Mesendoderm (in vitro differentiated cells): ENCODE measurements around the gene PHACTR1.

Experiments
- DNase-seq: peaks from one replicate; pipeline ENCODE4 v3.0.0; 2013
- H2AK5ac ChIP-seq: 2 replicates; pipeline ENCODE4 v1.6.1; 2013; ENCODE audit warnings: low read length, inconsistent platforms
- H2BK120ac ChIP-seq: 2 replicates; pipeline ENCODE4 v1.6.1; 2013; ENCODE audit warnings: low read depth, mild to moderate bottlenecking, low read length, moderate library complexity, mixed read lengths
- H2BK15ac ChIP-seq: replicated peaks from 2 replicates; pipeline ENCODE4 v1.6.1; 2013; ENCODE audit warnings: low read depth, mild to moderate bottlenecking, moderate library complexity
- H2BK5ac ChIP-seq: 2 replicates; pipeline ENCODE4 v1.6.1; 2013; ENCODE audit warnings: low read length, inconsistent platforms
- H3K18ac ChIP-seq: 2 replicates; pipeline ENCODE4 v1.6.1; 2013; ENCODE audit warnings: mild to moderate bottlenecking, low read length, mixed read lengths
- H3K23ac ChIP-seq: one replicate; pipeline ENCODE4 v1.6.1; 2013; ENCODE audit warnings: low read length
- H3K27ac ChIP-seq: 2 replicates; pipeline ENCODE4 v1.5.1; 2013; ENCODE audit warnings: low read depth, mild to moderate bottlenecking, inconsistent platforms, low read length, moderate library complexity
- H3K27me3 ChIP-seq: 2 replicates; pipeline ENCODE4 v1.6.1; 2013; ENCODE audit warnings: low read length, control low read depth, mild to moderate bottlenecking, inconsistent platforms; ENCODE audit not compliant: insufficient read depth, poor library complexity
- H3K36me3 ChIP-seq: 2 replicates; pipeline ENCODE4 v1.6.1; 2013; ENCODE audit warnings: low read length, inconsistent platforms; ENCODE audit not compliant: control insufficient read depth, insufficient read depth
- H3K4ac ChIP-seq: one replicate; pipeline ENCODE4 v1.6.1; 2013; ENCODE audit warnings: low read depth, mild to moderate bottlenecking, low read length, moderate library complexity
- H3K4me1 ChIP-seq: 2 replicates; pipeline ENCODE4 v1.6.1; 2013; ENCODE audit warnings: low read depth, low read length, inconsistent platforms; ENCODE audit not compliant: control insufficient read depth
- H3K4me2 ChIP-seq: 2 replicates; pipeline ENCODE4 v1.6.1; 2013; ENCODE audit warnings: low read length
- H3K4me3 ChIP-seq: 2 replicates; pipeline ENCODE4 v1.5.1; 2013; ENCODE audit warnings: mild to moderate bottlenecking, low read length
- H3K56ac ChIP-seq: one replicate; pipeline ENCODE4 v1.6.1; 2013; ENCODE audit warnings: low read length
- H3K79me1 ChIP-seq: 2 replicates; pipeline ENCODE4 v1.6.1; 2013; ENCODE audit warnings: low read length, inconsistent platforms
- H3K79me2 ChIP-seq: 2 replicates; pipeline ENCODE4 v1.6.1; 2013; ENCODE audit warnings: mild to moderate bottlenecking, low read length; ENCODE audit not compliant: control insufficient read depth, insufficient read depth
- H3K9ac ChIP-seq: 2 replicates; pipeline ENCODE4 v1.6.1; 2013; ENCODE audit warnings: low read length, inconsistent platforms
- H4K5ac ChIP-seq: one replicate; pipeline ENCODE4 v1.6.1; 2013; ENCODE audit warnings: low read length
- H4K8ac ChIP-seq: one replicate; pipeline ENCODE4 v1.6.1; 2013; ENCODE audit warnings: low read depth, mild to moderate bottlenecking, control low read depth, low read length, moderate library complexity
- WGBS: extraction: QIAGEN DNeasy Blood & Tissue Kit; methylation state at CpG from one replicate; pipeline ENCODE4 v1.1.7; 2013; ENCODE audit warnings: low lambda C conversion rate, missing lambda C conversion rate; ENCODE audit not compliant: insufficient coverage; ENCODE audit errors: extremely low coverage; 5-methylcytosine and 5-hydroxymethylcytosine counted together

Gene PHACTR1

GRCh38 chr6:13005994-13006393 is 289.4 kb downstream of the PHACTR1 start:
- no peak overlapping the region for H3K18ac ChIP-seq
- no peak overlapping the region for H4K5ac ChIP-seq
- no peak overlapping the region for H2BK5ac ChIP-seq
- no peaks in the 10 kb centered on the region for H3K79me1 ChIP-seq
- H3K27ac ChIP-seq: no peak overlapping the region
- no peak overlapping the region for H2AK5ac ChIP-seq
- no peaks in the 10 kb centered on the region for H3K27me3 ChIP-seq
- H3K56ac ChIP-seq: no peak overlapping the region
- H4K8ac ChIP-seq: no peak overlapping the region
- no peak for DNase-seq
- H3K4me2 ChIP-seq: no peak overlapping the region
- no peak overlapping the region for H3K23ac ChIP-seq
- no peak overlapping the region for H3K4ac ChIP-seq
- no peaks in the 10 kb centered on the region for H3K79me2 ChIP-seq
- H2BK120ac ChIP-seq: no peak overlapping the region
- WGBS: no CpG with 5 or more reads among the region's 5 CpGs
- no peaks in the 10 kb centered on the region for H3K4me1 ChIP-seq
- no peak overlapping the region for H2BK15ac ChIP-seq
- no peak overlapping the region for H3K4me3 ChIP-seq
- H3K36me3 ChIP-seq: no peaks in the 10 kb centered on the region
- H3K9ac ChIP-seq: no peak overlapping the region

GRCh38 chr6:13006578-13007300 is 290.2 kb downstream of the PHACTR1 start:
- Histone ChIP-seq H3K4me2 (no peak overlapping the region), H4K5ac (no peak overlapping the region), H3K56ac (no peak overlapping the region), H3K4ac (no peak overlapping the region), H2AK5ac (no peak overlapping the region), H3K9ac (no peak overlapping the region), H3K27ac (no peak overlapping the region), H3K79me1 (no peaks in the 10 kb centered on the region), H4K8ac (no peak overlapping the region), H2BK15ac (no peak overlapping the region), H3K23ac (no peak overlapping the region), H3K18ac (no peak overlapping the region), H3K36me3 (no peaks in the 10 kb centered on the region), H2BK5ac (no peak overlapping the region), H3K79me2 (no peaks in the 10 kb centered on the region), H2BK120ac (no peak overlapping the region), H3K4me3 (no peak overlapping the region), H3K4me1 (no peaks in the 10 kb centered on the region), H3K27me3 (no peaks in the 10 kb centered on the region)
- no peak for DNase-seq
- WGBS: no CpG with 5 or more reads among the region's 4 CpGs

- Histone ChIP-seq H3K23ac (no peak overlapping the region), H2AK5ac (no peak overlapping the region), H3K4ac (no peak overlapping the region), H2BK5ac (no peak overlapping the region), H3K79me2 (no peaks in the 10 kb centered on the region), H3K79me1 (no peaks in the 10 kb centered on the region), H3K36me3 (no peaks in the 10 kb centered on the region), H3K9ac (no peak overlapping the region), H2BK120ac (no peak overlapping the region), H3K56ac (no peak overlapping the region), H3K27ac (no peak overlapping the region), H4K5ac (no peak overlapping the region), H3K18ac (no peak overlapping the region), H4K8ac (no peak overlapping the region), H3K27me3 (peaks cover 6% of the 10 kb centered on the region), H3K4me2 (no peak overlapping the region), H2BK15ac (no peak overlapping the region), H3K4me1 (no peaks in the 10 kb centered on the region), H3K4me3 (no peak overlapping the region)
- WGBS: no CpG with 5 or more reads among the region's 1 CpG
- no peak for DNase-seq
These were observed 291.2 kb downstream of the PHACTR1 start for GRCh38 chr6:13007744-13008143.

GRCh38 chr6:13009031-13009430 is 292.5 kb downstream of the PHACTR1 start:
- Histone ChIP-seq H3K27me3 (peaks cover 8% of the 10 kb centered on the region), H3K79me1 (no peaks in the 10 kb centered on the region), H3K4ac (no peak overlapping the region), H2BK5ac (no peak overlapping the region), H4K8ac (no peak overlapping the region), H2AK5ac (no peak overlapping the region), H3K4me2 (no peak overlapping the region), H3K4me1 (no peaks in the 10 kb centered on the region), H3K79me2 (no peaks in the 10 kb centered on the region), H3K9ac (no peak overlapping the region), H3K4me3 (no peak overlapping the region), H3K18ac (no peak overlapping the region), H3K27ac (no peak overlapping the region), H2BK15ac (no peak overlapping the region), H4K5ac (no peak overlapping the region), H3K23ac (no peak overlapping the region), H3K56ac (no peak overlapping the region), H2BK120ac (no peak overlapping the region), H3K36me3 (no peaks in the 10 kb centered on the region)
- no peak for DNase-seq
- WGBS: no CpG with 5 or more reads among the region's 3 CpGs

- Histone ChIP-seq H3K4me2 (no peak overlapping the region), H3K23ac (no peak overlapping the region), H3K79me1 (no peaks in the 10 kb centered on the region), H3K4me3 (no peak overlapping the region), H3K56ac (no peak overlapping the region), H3K18ac (no peak overlapping the region), H3K4me1 (no peaks in the 10 kb centered on the region), H2BK5ac (no peak overlapping the region), H3K27me3 (peaks cover 10% of the 10 kb centered on the region), H4K5ac (no peak overlapping the region), H2BK120ac (no peak overlapping the region), H2AK5ac (no peak overlapping the region), H3K36me3 (no peaks in the 10 kb centered on the region), H3K27ac (no peak overlapping the region), H3K4ac (no peak overlapping the region), H2BK15ac (no peak overlapping the region), H4K8ac (no peak overlapping the region), H3K9ac (no peak overlapping the region), H3K79me2 (no peaks in the 10 kb centered on the region)
- no CpG with 5 or more reads among the region's 2 CpGs for WGBS
- no peak for DNase-seq
These were observed 292.9 kb downstream of the PHACTR1 start for GRCh38 chr6:13009461-13009860.

GRCh38 chr6:13011612-13012146 is 295.1 kb downstream of the PHACTR1 start:
- no peak overlapping the region for H3K4me2 ChIP-seq
- WGBS: no CpG with 5 or more reads among the region's 5 CpGs
- no peak for DNase-seq
- no peak overlapping the region for H3K56ac ChIP-seq
- H3K27me3 ChIP-seq: peaks cover 20% of the 10 kb centered on the region
- no peak overlapping the region for H4K8ac ChIP-seq
- H3K23ac ChIP-seq: no peak overlapping the region
- H3K4ac ChIP-seq: no peak overlapping the region
- no peak overlapping the region for H2AK5ac ChIP-seq
- no peaks in the 10 kb centered on the region for H3K79me2 ChIP-seq
- H2BK120ac ChIP-seq: no peak overlapping the region
- H3K4me3 ChIP-seq: no peak overlapping the region
- no peak overlapping the region for H3K27ac ChIP-seq
- no peak overlapping the region for H2BK15ac ChIP-seq
- H3K9ac ChIP-seq: no peak overlapping the region
- no peaks in the 10 kb centered on the region for H3K79me1 ChIP-seq
- H4K5ac ChIP-seq: no peak overlapping the region
- no peak overlapping the region for H2BK5ac ChIP-seq
- H3K4me1 ChIP-seq: no peaks in the 10 kb centered on the region
- no peak overlapping the region for H3K18ac ChIP-seq
- no peaks in the 10 kb centered on the region for H3K36me3 ChIP-seq
